Kasumi-1 (cell line): ENCODE results near the gene SPATA9.

Experiments used
- DNase-seq, 2 experiments: peaks; one replicate each; lab custom pipeline; 2025; lab: John Stamatoyannopoulos, UW

The SPATA9 gene

DNA sequence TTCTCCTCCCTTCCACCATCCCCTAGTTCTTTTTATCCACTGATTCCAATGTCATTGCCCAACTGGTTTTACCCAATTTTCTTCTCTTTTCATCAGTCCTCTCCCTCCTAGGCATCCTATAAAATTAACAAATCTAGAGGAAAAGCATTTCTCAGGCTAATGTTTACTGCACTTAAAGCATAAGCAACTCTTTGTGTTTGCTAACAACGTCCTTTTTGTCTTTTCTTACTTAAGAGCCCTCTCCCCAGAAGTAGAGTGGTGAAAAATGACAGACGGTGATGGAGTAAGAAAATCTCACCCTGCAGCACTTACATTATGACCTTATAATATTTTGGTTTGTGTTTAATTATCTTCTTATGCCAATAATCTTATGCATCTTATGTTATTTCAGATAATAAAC lies 1.6 kb upstream of the SPATA9 start:
- no peak for DNase-seq

DNA sequence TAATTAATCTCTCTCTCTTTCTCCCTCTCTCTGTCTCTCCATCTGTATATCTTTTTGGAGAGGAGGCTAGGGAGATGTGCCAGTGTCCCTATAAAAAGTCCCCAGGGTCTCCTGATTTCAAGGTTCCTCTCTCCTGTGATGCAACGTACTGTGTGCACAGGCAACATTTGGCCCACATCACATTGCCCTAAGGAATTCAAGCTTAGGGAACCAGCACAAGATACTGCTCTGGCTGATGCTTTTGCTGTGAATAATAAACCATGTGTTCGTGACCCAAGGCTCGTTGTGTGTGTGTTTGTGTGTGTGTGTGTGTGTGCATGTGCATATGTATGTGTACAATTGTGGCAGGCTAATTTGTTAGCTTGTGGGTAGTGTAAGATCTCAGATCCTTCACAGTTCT lies 9.7 kb downstream of the SPATA9 start:
- no peak for DNase-seq

- no peak for DNase-seq
Measured at GRCh38 chr5:95672641-95673040, 10.2 kb downstream of the SPATA9 start.

GRCh38 chr5:95671826-95672225 lies 11.0 kb downstream of the SPATA9 start:
- DNase-seq, result peak; percentile 51 to 60

GRCh38 chr5:95670568-95670967 lies 12.2 kb downstream of the SPATA9 start:
- DNase-seq, result no peak

DNA sequence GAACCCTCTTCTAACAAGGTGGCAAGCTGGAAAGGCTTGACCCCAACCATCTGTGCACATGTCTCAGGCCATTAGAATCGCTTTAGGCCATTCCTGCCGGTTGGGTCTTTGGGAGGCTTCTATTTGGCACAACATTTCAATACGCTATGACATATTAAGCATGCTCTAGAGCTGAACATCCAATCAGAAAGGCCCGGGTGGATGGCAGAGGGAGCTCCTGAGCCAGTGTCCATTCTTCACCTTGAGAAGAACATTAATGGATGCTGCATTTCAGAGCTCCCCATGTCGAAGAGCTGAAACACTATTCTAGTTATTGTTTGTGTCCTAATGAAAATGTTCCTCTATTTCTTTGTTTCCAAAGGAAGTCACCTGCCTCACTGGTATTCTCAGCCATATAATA lies 12.8 kb downstream of the SPATA9 start:
- no peak for DNase-seq

GRCh38 chr5:95669540-95669939 lies 13.3 kb downstream of the SPATA9 start:
- DNase-seq, result no peak

- peak; percentile 43 to 58 for DNase-seq
Measured at GRCh38 chr5:95668728-95669127, 14.1 kb downstream of the SPATA9 start.

- DNase-seq, result no peak
Measured at GRCh38 chr5:95668216-95668615, 14.6 kb downstream of the SPATA9 start.

DNA sequence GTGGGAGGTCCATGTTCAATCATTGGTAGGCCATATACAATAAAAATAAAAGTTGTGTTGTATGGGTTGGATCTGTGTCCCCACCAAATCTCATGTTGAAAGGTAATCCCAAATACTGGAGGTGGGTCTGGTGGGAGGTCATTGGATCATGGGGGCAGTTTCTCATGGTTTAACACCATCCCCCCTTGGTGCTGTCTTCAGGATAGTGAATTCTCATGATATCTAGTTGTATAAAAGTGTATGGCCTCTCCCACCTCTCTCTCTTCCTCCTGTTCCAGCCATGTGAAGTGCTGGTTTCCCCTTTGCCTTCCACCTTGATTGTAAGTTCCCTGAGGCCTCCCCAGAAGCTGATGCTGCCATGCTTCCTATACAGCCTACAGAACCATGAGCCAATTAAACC lies 15.1 kb downstream of the SPATA9 start:
- no peak for DNase-seq

- DNase-seq, result peak; percentile 36 to 43
Measured at GRCh38 chr5:95667061-95667618, 15.7 kb downstream of the SPATA9 start.

- peak; percentile 55 to 67 for DNase-seq
Measured at GRCh38 chr5:95664204-95664786, 18.5 kb downstream of the SPATA9 start.

GRCh38 chr5:95662946-95663345 lies 19.8 kb downstream of the SPATA9 start:
- no peak for DNase-seq

DNA sequence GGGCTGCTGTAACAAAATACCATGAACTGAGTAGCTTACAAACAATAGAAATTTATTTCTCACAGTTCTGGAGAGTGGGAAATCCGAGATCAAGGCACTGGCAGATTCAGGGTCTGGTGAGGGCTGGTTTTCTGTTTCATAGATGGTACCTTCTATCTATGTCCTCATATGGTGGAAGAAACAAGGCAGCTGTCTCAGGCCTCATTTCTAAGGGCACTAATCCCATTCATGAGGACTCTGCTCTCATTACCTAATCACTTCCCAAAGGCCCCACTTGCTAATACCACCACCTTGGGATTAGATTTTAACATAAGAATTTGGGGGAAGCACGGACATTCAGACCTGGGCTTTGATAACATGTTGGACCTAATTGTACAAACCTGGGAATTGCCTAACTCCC lies 22.7 kb downstream of the SPATA9 start:
- DNase-seq, result no peak

- DNase-seq, result no peak
Measured at GRCh38 chr5:95655575-95655974, 27.2 kb downstream of the SPATA9 start.

DNA sequence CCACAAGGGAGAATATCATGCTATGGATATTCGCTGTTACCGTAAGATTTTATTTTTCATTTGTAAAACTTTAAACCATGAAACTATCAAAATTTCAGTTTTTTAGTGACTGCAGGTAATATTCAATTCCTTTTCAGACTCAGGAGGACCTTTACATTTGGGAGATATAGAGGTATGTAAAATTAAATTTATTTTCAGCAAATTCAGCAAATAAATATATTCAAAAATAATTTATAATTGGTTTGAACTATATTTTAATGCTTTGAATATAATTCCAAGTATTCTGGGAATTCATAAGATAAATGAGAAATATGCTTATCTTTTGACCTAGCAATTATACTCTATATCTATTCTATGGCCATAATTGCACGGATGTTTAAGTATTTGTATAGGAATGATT lies 28.6 kb downstream of the SPATA9 start:
- DNase-seq, result no peak

DNA sequence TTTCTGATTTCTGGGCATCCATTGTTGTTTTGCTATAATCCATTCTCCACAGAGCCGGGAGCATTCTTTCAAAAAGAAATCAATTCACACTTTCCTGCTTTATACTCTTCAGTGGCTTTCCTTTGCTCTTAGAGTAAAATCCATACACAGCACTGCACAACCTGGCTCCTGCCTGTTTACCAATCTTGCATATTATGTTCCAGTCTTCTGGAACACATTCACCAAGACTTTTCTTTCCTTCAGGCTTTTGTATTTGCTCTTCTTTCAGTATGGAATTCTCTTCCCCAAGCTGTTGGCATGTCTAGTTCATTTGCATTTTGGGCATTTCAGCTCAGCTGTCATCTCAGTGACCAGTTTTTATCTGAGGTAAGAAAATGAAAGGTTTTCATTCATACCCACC lies 29.9 kb downstream of the SPATA9 start:
- DNase-seq, result no peak

GRCh38 chr5:95649842-95650620 lies 32.8 kb downstream of the SPATA9 start:
- DNase-seq, result no peak

- no peak for DNase-seq
Measured at GRCh38 chr5:95649274-95649673, 33.5 kb downstream of the SPATA9 start.

DNA sequence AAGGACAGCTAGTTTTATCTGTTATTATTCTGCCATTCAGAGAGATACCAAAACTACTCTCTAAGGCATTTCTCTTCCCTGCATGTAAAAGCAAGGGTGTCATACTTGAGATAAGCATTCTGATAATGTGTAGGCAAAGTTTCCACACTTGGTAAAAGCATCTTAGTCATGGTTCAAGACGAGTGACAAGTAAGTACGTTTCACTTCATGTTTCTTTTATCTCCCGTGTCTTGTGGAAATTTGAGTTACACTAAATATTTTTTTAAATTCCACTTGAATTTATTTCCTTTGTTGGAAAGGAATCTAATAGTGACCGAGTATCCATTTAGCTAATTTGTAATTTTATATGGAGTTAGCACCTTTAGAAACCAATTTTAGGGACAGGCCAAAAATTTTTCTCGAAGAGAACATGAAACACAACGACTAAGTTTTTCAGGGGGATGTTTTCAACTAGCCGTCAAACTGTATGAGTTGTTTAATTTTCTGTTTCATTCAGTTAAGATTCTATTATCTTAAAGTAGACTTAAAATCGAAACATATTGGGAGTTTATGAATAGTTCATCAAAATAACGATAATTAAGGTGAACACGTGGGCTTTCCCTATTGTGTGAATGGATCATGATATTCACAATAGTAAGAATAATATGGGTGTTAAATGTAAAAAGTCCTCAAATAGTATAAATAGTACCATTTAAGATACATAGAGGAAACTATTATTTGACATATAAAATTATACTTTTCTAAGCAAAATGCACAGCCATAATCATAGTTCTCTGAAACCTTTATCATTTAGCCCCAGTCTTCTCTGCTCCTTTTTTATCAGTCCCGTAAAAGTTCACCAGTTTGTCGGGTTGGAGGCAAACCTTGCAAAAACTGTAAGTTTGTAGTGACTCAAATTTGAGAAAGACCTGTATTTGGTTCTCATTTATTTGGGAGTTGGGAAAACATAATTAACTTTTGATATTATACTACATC lies 34.6 kb downstream of the SPATA9 start:
- DNase-seq, result no peak

- peak; percentile 91 to 93 for DNase-seq
Measured at GRCh38 chr5:95646569-95647431, 36.0 kb downstream of the SPATA9 start, which contains the start of gene RFESD. TSS of gene RFESD (plus strand) at chr5:95646777. CDS start at chr5:95652272, 5,495 bp downstream.
